HepG2 (cell line): ENCODE measurements around the gene USP14. TPM values are rescaled to one million over a fixed set of nuclear protein-coding genes. Genes with fewer than 3 reads are reported as not detected.

Experiments
- ELF1 ChIP-seq: sonication (generic); formaldehyde crosslinking; IDR thresholded peaks from 2 replicates; pipeline ENCODE4 v1.4.0; 2020; ENCODE audit warnings: missing genetic modification reagents
- GMEB1 ChIP-seq: sonication (generic); formaldehyde crosslinking; IDR thresholded peaks from 2 replicates; pipeline ENCODE4 v1.5.1; 2020; ENCODE audit warnings: missing genetic modification reagents, mild to moderate bottlenecking, borderline replicate concordance
- KMT2B ChIP-seq: IDR thresholded peaks from 2 replicates; pipeline ENCODE4 v1.6.1; 2016; ENCODE audit warnings: missing genetic modification reagents, missing compliant biosample characterization
- LRRFIP1 ChIP-seq: sonication (generic); formaldehyde crosslinking; conservative IDR thresholded peaks from 2 replicates; pipeline ENCODE4 v1.4.0; 2020; ENCODE audit warnings: missing genetic modification reagents
- NFYB ChIP-seq: sonication (generic); formaldehyde crosslinking; IDR thresholded peaks from 2 replicates; pipeline ENCODE4 v1.4.0; 2020; ENCODE audit warnings: missing genetic modification reagents
- NONO ChIP-seq, 2 experiments: fragments of 450-650 bp in 1 of 2; sonication (generic) in 1 of 2; formaldehyde crosslinking in 1 of 2; IDR thresholded peaks in 1 of 2; conservative IDR thresholded peaks in 1 of 2; 2 replicates each; pipeline versions ENCODE4 v1.6.1 to v1.8.0; 2017 to 2022; ENCODE audit warnings: mild to moderate bottlenecking in 1 of 2, missing genetic modification reagents in 1 of 2, moderate library complexity in 1 of 2
- NPAS2 ChIP-seq: sonication (generic); formaldehyde crosslinking; IDR thresholded peaks from 2 replicates; pipeline ENCODE4 v1.8.0; 2022; ENCODE audit warnings: mild to moderate bottlenecking, missing genetic modification reagents, borderline replicate concordance
- NR1H2 ChIP-seq: sonication (generic); formaldehyde crosslinking; IDR thresholded peaks from 2 replicates; pipeline ENCODE4 v1.8.1; 2022; ENCODE audit warnings: low read depth, missing genetic modification reagents, borderline replicate concordance
- ONECUT2 ChIP-seq: sonication (generic); formaldehyde crosslinking; IDR thresholded peaks from 2 replicates; pipeline ENCODE4 v1.4.0; 2020; ENCODE audit warnings: missing genetic modification reagents
- PLSCR1 ChIP-seq: sonication (generic); formaldehyde crosslinking; IDR thresholded peaks from 2 replicates; pipeline ENCODE4 v1.5.0; 2020; ENCODE audit warnings: missing genetic modification reagents, mild to moderate bottlenecking, borderline replicate concordance
- SOX6 ChIP-seq, 2 experiments: fragments of 450-650 bp in 1 of 2; sonication (generic) in 1 of 2; formaldehyde crosslinking in 1 of 2; IDR thresholded peaks; 2 replicates each; pipeline versions ENCODE4 v1.4.0 to v1.6.1; 2017 to 2020; ENCODE audit warnings: antibody characterized with exemption in 1 of 2, mild to moderate bottlenecking in 1 of 2, missing genetic modification reagents in 1 of 2
- TBX2 ChIP-seq: sonication (generic); formaldehyde crosslinking; IDR thresholded peaks from 2 replicates; pipeline ENCODE4 v1.5.0; 2020; ENCODE audit warnings: missing genetic modification reagents, mild to moderate bottlenecking, borderline replicate concordance
- TCF12 ChIP-seq, 2 experiments: fragments of 450-650 bp in 1 of 2; sonication (generic) in 1 of 2; formaldehyde crosslinking in 1 of 2; IDR thresholded peaks; 2 replicates each; pipeline versions ENCODE4 v1.6.1 to v1.8.0; 2017 to 2022; ENCODE audit warnings: antibody characterized with exemption in 1 of 2, mild to moderate bottlenecking in 1 of 2, missing genetic modification reagents in 1 of 2, moderate library complexity in 1 of 2
- TCF7L2 ChIP-seq: IDR thresholded peaks from 2 replicates; pipeline ENCODE4 v1.6.1; 2011; ENCODE audit warnings: mild to moderate bottlenecking, low read depth, low read length, moderate library complexity
- ZMYM4 ChIP-seq: sonication (generic); formaldehyde crosslinking; IDR thresholded peaks from 2 replicates; pipeline ENCODE4 v1.8.1; 2023; ENCODE audit warnings: mild to moderate bottlenecking, missing genetic modification reagents
- ZNF207 ChIP-seq: fragments of 450-650 bp; IDR thresholded peaks from 2 replicates; pipeline ENCODE4 v1.6.1; 2016; ENCODE audit warnings: antibody characterized with exemption, borderline replicate concordance
- ZNF414 ChIP-seq: sonication (generic); formaldehyde crosslinking; IDR thresholded peaks from 2 replicates; pipeline ENCODE4 v1.5.0; 2020; ENCODE audit warnings: missing genetic modification reagents
- ZNF678 ChIP-seq: sonication (generic); formaldehyde crosslinking; IDR thresholded peaks from 2 replicates; pipeline ENCODE4 v1.4.0; 2020; ENCODE audit warnings: mild to moderate bottlenecking, missing genetic modification reagents
- ZXDC ChIP-seq: sonication (generic); formaldehyde crosslinking; IDR thresholded peaks from 2 replicates; pipeline ENCODE4 v1.5.0; 2020; ENCODE audit warnings: mild to moderate bottlenecking, missing genetic modification reagents
- polyA plus RNA-seq, 8 experiments: library from polyadenylated mRNA; depleted of rRNA in 3 of 8; stranded (reverse) in 7 of 8; unstranded in 1 of 8; fragments of >200 nt; fragmentation: Illumina TruSeq in 4 of 8; extraction: Trizol in 4 of 8; gene quantifications; 2 replicates each; pipeline versions ENCODE4 v1.2.1 to v1.2.3, GENCODE V29; 2011 to 2016; ENCODE audit warnings: low read depth in 4 of 8, missing spikeins in 1 of 8, mixed read lengths in 1 of 8; ENCODE audit not compliant: insufficient read depth in 1 of 8
- total RNA-seq, 5 experiments: library from RNA; depleted of rRNA; stranded (reverse); fragments of >200 nt; fragmentation: Illumina TruSeq; extraction: Trizol; gene quantifications; 2 replicates each; pipeline ENCODE4 v1.2.3, GENCODE V29; 2016; ENCODE audit warnings: low read depth in 1 of 5

The USP14 gene
- total and polyA plus RNA-seq, 2 of the 13 experiments (the other 11 are each of a cell fraction or from before 2014, with no cell fraction given), result 14.7 to 16.6 TPM

GRCh38 chr18:158128-159036 lies at the start of gene USP14 (continued):
- peak; percentile 48; the same call in 1 of the 2 replicates for TF ChIP-seq ZNF414
- TF ChIP-seq NFYB (CRISPR knock-in tag), result peak; percentile 72
- peak; percentile 92; the same call in 1 of the 2 replicates for TF ChIP-seq ZNF678 (CRISPR knock-in tag)
- peak; percentile 86; the same call in 1 of the 2 replicates for TF ChIP-seq TBX2 (CRISPR knock-in tag)
- TF ChIP-seq ELF1 (CRISPR knock-in tag), result no peak
- peak; percentile 93 for TF ChIP-seq ZMYM4
- no peak for TF ChIP-seq NONO (IDR thresholded peaks at IDR 0.05)
- TF ChIP-seq NONO (CRISPR knock-in tag; conservative IDR thresholded peaks at IDR 0.05), result peak; percentile 95
- TF ChIP-seq NPAS2 (CRISPR knock-in tag), result no peak
- no peak for TF ChIP-seq LRRFIP1
- peak; percentile 73 for TF ChIP-seq GMEB1 (CRISPR knock-in tag)
- TF ChIP-seq NR1H2 (CRISPR knock-in tag), result peak; percentile 91; the same call in 1 of the 2 replicates
- TF ChIP-seq PLSCR1 (CRISPR knock-in tag), result no peak
- peak; percentile 72 for TF ChIP-seq ONECUT2
- TF ChIP-seq SOX6 (IDR thresholded peaks at IDR 0.05), result no peak
- TF ChIP-seq SOX6 (CRISPR knock-in tag; IDR thresholded peaks at IDR 0.05), result peak; percentile 51
- no peak for TF ChIP-seq ZNF207
- TF ChIP-seq TCF7L2, result no peak
- peak; percentile 91 for TF ChIP-seq KMT2B (CRISPR knock-in tag)
- TF ChIP-seq TCF12 (IDR thresholded peaks at IDR 0.05), result no peak
- peak; percentile 76 for TF ChIP-seq TCF12 (CRISPR knock-in tag; IDR thresholded peaks at IDR 0.05)
- TF ChIP-seq ZXDC (CRISPR knock-in tag), result peak; percentile 90
